ENCODE measurements around the gene MUC2. TPM values are rescaled to one million over a fixed set of nuclear protein-coding genes. Genes with fewer than 3 reads are reported as not detected.

The MUC2 gene
- total RNA-seq, 1 donor from 2014 or later, result not detected

DNA sequence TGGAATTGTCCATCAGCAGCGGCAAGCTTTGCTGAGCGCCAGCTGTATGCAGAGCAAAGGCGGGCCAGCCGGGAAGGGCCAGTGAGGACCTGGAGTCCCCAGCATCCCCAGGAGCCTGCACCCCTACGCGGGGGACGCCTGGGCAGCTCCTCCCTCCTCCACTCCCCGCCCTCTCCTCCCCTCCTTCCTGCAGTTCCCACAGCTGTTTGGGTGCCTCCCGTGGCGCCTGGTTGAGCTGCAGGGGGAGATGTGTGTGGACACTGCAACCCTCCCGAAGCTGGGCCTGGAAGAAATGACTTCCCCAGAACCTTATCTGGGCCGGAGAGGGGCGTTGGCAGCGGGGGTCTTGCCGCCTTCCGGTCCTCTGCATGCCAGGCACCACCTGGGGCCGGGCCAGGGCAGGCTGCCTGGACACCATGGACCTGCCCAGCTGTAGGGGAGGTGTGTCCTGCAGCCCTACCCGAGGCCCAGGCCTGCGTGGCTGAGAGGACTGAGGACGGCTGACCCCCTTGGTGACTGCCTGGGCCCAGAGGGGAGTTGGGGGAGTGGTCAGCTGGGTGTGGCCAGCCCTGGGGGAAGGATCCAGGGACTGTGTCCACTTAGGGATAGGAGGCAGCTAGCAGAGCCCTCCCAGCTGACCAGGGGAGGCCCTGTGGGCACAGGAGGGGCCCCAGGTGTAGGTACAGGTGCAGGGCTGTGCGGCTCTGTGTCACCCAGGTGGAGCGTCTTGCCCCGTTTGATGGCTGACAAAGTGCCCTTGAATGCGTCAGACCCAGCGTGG, 21.4 kb upstream of the MUC2 start:
- Mint-ChIP-seq H3K27me3 (peaks cover 16% of the 10 kb centered on the region), H3K36me3 (ENCODE audit: insufficient read depth) (no peaks in the 10 kb centered on the region), H3K4me3 (ENCODE audit: low read depth) (no peak overlapping the region), H3K9me3 (ENCODE audit: low read depth) (no peaks in the 10 kb centered on the region), H3K4me1 (ENCODE audit: low read depth) (no peaks in the 10 kb centered on the region), H3K27ac (no peak overlapping the region)
- TF ChIP-seq, protein P1, sequence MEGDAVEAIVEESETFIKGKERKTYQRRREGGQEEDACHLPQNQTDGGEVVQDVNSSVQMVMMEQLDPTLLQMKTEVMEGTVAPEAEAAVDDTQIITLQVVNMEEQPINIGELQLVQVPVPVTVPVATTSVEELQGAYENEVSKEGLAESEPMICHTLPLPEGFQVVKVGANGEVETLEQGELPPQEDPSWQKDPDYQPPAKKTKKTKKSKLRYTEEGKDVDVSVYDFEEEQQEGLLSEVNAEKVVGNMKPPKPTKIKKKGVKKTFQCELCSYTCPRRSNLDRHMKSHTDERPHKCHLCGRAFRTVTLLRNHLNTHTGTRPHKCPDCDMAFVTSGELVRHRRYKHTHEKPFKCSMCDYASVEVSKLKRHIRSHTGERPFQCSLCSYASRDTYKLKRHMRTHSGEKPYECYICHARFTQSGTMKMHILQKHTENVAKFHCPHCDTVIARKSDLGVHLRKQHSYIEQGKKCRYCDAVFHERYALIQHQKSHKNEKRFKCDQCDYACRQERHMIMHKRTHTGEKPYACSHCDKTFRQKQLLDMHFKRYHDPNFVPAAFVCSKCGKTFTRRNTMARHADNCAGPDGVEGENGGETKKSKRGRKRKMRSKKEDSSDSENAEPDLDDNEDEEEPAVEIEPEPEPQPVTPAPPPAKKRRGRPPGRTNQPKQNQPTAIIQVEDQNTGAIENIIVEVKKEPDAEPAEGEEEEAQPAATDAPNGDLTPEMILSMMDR (IDR thresholded peaks at IDR 0.05; ENCODE audit: unreplicated experiment), result no peak
- no peak for DNase-seq (ENCODE audit: low spot score, unreplicated experiment)

DNA sequence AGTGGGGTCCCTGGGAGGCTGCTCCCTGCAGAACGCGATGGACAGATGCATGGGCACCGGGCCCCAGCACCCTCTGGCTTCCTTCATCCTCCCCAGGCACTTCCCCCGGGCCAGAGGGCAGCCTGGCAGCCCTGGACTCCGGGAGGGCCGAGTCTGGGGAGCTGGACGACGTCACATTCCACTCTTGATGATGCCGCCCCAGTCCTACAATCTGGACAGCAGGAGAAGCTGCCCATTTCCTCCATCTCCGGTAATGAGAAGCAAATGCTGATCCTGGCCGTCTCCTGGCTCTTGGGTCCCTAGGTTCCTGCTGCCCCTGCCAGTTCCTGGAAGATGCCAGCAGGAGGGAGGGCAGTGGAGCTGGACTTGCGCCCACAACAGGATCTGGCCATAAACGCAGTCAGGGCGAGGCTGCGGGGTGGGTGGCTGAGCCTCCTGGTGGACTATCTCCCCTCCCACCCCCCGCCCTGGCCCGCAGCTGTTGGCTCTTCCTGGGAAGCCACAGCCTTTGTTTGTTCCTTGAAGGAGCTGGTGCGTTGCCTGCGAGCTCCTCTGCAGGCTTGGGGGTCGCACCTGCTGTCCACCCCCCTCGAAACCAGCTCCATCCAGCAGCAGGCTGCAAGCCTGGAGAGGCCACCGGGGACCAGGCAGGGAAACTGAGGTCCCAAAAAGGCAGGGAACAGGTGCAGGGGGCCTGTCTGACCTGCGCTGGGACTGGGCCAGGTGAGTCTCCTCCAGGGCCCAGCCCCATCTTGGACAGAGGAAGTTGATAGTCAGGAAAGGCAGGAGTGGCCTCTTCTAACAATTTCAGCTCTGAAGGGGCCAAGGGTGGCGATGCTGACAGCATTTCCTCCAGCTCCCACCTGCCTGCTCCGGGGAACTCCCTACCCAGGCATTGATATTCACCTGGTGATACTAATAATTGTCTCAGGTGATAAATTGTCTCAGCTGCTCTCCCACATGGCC, 20.2 kb upstream of the MUC2 start:
- DNase-seq (ENCODE audit: low spot score, unreplicated experiment), result no peak
- Mint-ChIP-seq H3K4me3 (ENCODE audit: low read depth) (no peak overlapping the region), H3K9me3 (ENCODE audit: low read depth) (no peaks in the 10 kb centered on the region), H3K36me3 (ENCODE audit: insufficient read depth) (no peaks in the 10 kb centered on the region), H3K27me3 (peaks cover 12% of the 10 kb centered on the region), H3K4me1 (ENCODE audit: low read depth) (no peaks in the 10 kb centered on the region), H3K27ac (no peak overlapping the region)
- TF ChIP-seq, protein P1 (IDR thresholded peaks at IDR 0.05; ENCODE audit: unreplicated experiment), result no peak

DNA sequence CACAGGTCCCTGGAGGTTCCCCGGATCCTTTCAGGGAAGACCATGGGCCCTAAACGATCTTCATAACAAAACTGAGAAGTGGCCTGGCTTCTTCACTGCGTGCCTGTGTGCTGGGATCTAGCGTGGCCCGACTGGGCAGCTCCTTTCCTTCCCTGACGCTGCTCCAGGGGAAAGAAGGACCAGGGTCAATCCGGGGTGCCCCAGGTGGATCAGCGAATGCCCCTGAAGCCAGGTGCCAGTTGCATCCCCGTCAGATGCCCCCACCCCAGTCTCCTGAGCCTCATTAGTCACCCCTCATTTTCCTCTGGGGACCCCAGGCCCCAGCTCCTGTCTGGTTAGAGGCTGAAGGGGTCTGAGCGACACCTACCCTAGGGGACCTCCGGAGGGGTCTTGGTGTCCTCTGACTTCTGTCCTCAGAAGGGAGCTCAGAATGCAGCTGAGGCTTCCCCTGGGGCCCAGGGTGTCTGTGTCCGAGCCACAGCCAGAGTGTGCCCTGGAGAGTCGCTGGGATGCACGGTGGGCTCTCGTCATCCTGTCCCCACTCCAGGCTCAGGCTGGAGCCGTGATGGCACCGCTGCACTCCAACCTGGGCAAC, 19.5 kb upstream of the MUC2 start:
- DNase-seq (ENCODE audit: low spot score, unreplicated experiment), result no peak
- Mint-ChIP-seq H3K9me3 (ENCODE audit: low read depth) (no peaks in the 10 kb centered on the region), H3K27me3 (peaks cover 12% of the 10 kb centered on the region), H3K36me3 (ENCODE audit: insufficient read depth) (no peaks in the 10 kb centered on the region), H3K27ac (no peak overlapping the region), H3K4me3 (ENCODE audit: low read depth) (no peak overlapping the region), H3K4me1 (ENCODE audit: low read depth) (no peaks in the 10 kb centered on the region)
- TF ChIP-seq, protein P1 (IDR thresholded peaks at IDR 0.05; ENCODE audit: unreplicated experiment), result no peak

DNA sequence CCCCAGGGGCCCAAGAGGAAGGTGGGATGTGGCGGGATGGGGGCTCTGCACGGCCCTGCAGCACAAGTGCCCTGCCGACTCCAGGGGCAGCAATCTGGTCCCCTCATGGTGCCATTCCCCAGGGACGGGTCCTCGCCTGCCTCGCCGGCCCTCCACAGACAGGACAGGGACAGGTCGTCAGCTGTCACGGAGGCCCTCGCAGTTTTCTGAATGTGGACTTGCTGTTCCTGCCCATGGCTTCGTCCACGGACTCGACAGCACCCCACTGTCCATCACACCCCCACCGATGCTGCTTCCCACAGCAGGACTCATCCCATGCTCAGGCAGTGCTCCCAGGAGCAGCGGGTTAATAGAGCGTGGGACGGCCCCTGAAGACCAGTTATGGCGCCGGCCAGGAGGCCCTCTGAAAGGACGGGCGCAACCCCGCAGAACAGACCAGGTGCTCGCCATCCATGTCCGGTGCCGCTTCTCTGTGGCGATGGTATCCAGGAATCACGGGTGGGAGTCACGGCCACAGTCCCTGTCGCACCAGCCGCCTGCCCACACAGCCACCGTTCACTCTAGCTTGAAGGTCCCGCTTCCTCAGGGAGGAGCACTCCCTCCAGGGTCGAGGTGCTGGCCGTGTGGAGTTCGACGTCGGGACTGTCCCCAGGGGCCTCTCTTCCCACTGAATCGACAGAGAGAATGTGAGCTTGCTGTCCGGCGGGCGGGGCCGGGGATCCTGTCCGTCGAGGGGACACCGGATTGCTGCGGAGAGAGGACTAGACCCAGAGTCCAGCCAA, 18.5 kb upstream of the MUC2 start:
- Mint-ChIP-seq H3K27me3 (peaks cover 12% of the 10 kb centered on the region), H3K4me1 (ENCODE audit: low read depth) (peaks cover 1% of the 10 kb centered on the region), H3K4me3 (ENCODE audit: low read depth) (no peak overlapping the region), H3K27ac (no peak overlapping the region), H3K36me3 (ENCODE audit: insufficient read depth) (no peaks in the 10 kb centered on the region), H3K9me3 (ENCODE audit: low read depth) (no peaks in the 10 kb centered on the region)
- DNase-seq (ENCODE audit: low spot score, unreplicated experiment), result peak; percentile 7
- TF ChIP-seq, protein P1 (IDR thresholded peaks at IDR 0.05; ENCODE audit: unreplicated experiment), result no peak
